HepG2 (cell line): ENCODE measurements around the gene ZER1. TPM values are rescaled to one million over a fixed set of nuclear protein-coding genes. Genes with fewer than 3 reads are reported as not detected.

Experiments used
- ATAC-seq: fragments of 200-7000 bp; cut with Tn5 transposase; 3 replicates; pipeline ENCODE4 v1.9.1; 2020; ENCODE audit warnings: mild to moderate bottlenecking, moderate library complexity
- BruUV-seq: library from RNA; stranded (reverse); fragments of 400-500 nt; replicated peaks from 2 replicates; lab custom pipeline; 2021; lab: Mats Ljungman, UMichigan
- CTCF ChIA-PET: fragments of 300-600 bp; formaldehyde crosslinking; extraction: SDS; loops from one replicate; lab custom pipeline; 2021; ENCODE audit warnings: low total read pairs, inconsistent platforms, low intra/inter-chr PET ratio; lab: Yijun Ruan, JAX
- POLR2A ChIA-PET: fragments of 350-600 bp; sonication (Branson Sonifier 250); formaldehyde crosslinking; loops from one replicate; lab custom pipeline; 2020; ENCODE audit warnings: antibody characterized with exemption, inconsistent platforms; lab: Yijun Ruan, JAX
- DNase-seq: peaks from one replicate; pipeline ENCODE4 v3.0.0-alpha.2; 2015; ENCODE audit warnings: low spot score
- FAIRE-seq: peaks from 3 replicates; lab custom pipeline; 2011; peaks lifted over from hg19 to GRCh38; lab: Jason Lieb, UNC
- H2AFZ ChIP-seq: one replicate; pipeline ENCODE4 v1.6.1; 2011; ENCODE audit warnings: low read length, inconsistent platforms
- H3K27ac ChIP-seq: fragments of 300-600 bp; 3 replicates; pipeline ENCODE4 v1.8.0; 2011; ENCODE audit warnings: mixed run types, mild to moderate bottlenecking, mixed read lengths, low read length, inconsistent platforms; ENCODE audit not compliant: insufficient read depth; ENCODE audit errors: extremely low read length
- H3K27me3 ChIP-seq, 2 experiments: fragments of 200-600 bp in 1 of 2; 2 replicates in 1 of 2; 3 replicates in 1 of 2; pipeline versions ENCODE4 v1.6.0 to v1.8.0; 2011; ENCODE audit warnings: low read length in 2 of 2, mild to moderate bottlenecking in 2 of 2, moderate library complexity in 2 of 2, inconsistent platforms in 1 of 2; ENCODE audit not compliant: insufficient read depth in 2 of 2, control insufficient read depth in 1 of 2
- H3K36me3 ChIP-seq, 2 experiments: fragments of 200-600 bp in 1 of 2; replicated peaks in 1 of 2; 2 replicates in 1 of 2; 3 replicates in 1 of 2; pipeline versions ENCODE4 v1.5.1 to v1.8.0; 2011; ENCODE audit warnings: low read length in 2 of 2, inconsistent platforms in 1 of 2; ENCODE audit not compliant: insufficient read depth in 2 of 2, control insufficient read depth in 1 of 2
- H3K4me1 ChIP-seq: 2 replicates; pipeline ENCODE4 v1.5.1; 2012; ENCODE audit warnings: low read length, inconsistent platforms; ENCODE audit not compliant: insufficient read depth
- H3K4me2 ChIP-seq: 2 replicates; pipeline ENCODE4 v1.6.0; 2011; ENCODE audit warnings: low read depth, low read length, inconsistent platforms
- H3K4me3 ChIP-seq, 3 experiments: fragments of 200-600 bp in 1 of 3; sonication (generic), shearing (Covaris generic) in 1 of 3; replicated peaks in 1 of 3; 2 replicates each; pipeline ENCODE4 v1.5.1; 2011 to 2016; ENCODE audit warnings: low read length in 3 of 3, inconsistent platforms in 2 of 3, low read depth in 2 of 3, mild to moderate bottlenecking in 2 of 3, control low read depth in 1 of 3, mixed read lengths in 1 of 3; ENCODE audit not compliant: insufficient read depth in 1 of 3
- H3K79me2 ChIP-seq: one replicate; pipeline ENCODE4 v1.6.1; 2011; ENCODE audit warnings: low read length, inconsistent platforms; ENCODE audit not compliant: insufficient read depth
- H3K9ac ChIP-seq: 2 replicates; pipeline ENCODE4 v1.6.0; 2011; ENCODE audit warnings: mild to moderate bottlenecking, low read depth, low read length, inconsistent platforms; ENCODE audit not compliant: insufficient read depth
- H3K9me3 ChIP-seq: 2 replicates; pipeline ENCODE4 v1.5.1; 2012; ENCODE audit warnings: mild to moderate bottlenecking, low read length
- H4K20me1 ChIP-seq: 2 replicates; pipeline ENCODE4 v1.6.0; 2011; ENCODE audit warnings: inconsistent platforms, mild to moderate bottlenecking, low read length, moderate library complexity; ENCODE audit not compliant: insufficient read depth
- ATAD3A ChIP-seq: sonication (generic); formaldehyde crosslinking; IDR thresholded peaks from 2 replicates; pipeline ENCODE4 v1.4.0; 2020; ENCODE audit warnings: missing genetic modification reagents
- BCL6 ChIP-seq: IDR thresholded peaks from 2 replicates; pipeline ENCODE4 v1.6.1; 2016; ENCODE audit warnings: missing genetic modification reagents, missing compliant biosample characterization
- BRCA1 ChIP-seq: sonication (generic); formaldehyde crosslinking; IDR thresholded peaks from 2 replicates; pipeline ENCODE4 v1.4.0; 2020; ENCODE audit warnings: missing genetic modification reagents
- CBX2 ChIP-seq, 2 experiments: fragments of 200-600 bp in 1 of 2; sonication (generic); formaldehyde crosslinking in 1 of 2; IDR thresholded peaks; 2 replicates each; pipeline versions ENCODE4 v1.7.0 to v1.8.1; 2018 to 2022; ENCODE audit warnings: low read depth in 2 of 2, low read length in 1 of 2, mild to moderate bottlenecking in 1 of 2, missing genetic modification reagents in 1 of 2
- KAT7 ChIP-seq: IDR thresholded peaks from 2 replicates; pipeline ENCODE4 v1.6.1; 2018; ENCODE audit warnings: borderline replicate concordance, missing compliant biosample characterization
- KLF6 ChIP-seq: IDR thresholded peaks from 2 replicates; pipeline ENCODE4 v1.8.0; 2016; ENCODE audit warnings: missing biosample characterization, missing genetic modification reagents
- NR2F1 ChIP-seq, 2 experiments: fragments of 450-650 bp in 1 of 2; formaldehyde crosslinking in 1 of 2; IDR thresholded peaks; 2 replicates each; pipeline versions ENCODE4 v1.5.0 to v1.6.1; 2016 to 2020; ENCODE audit warnings: mild to moderate bottlenecking in 1 of 2, missing compliant biosample characterization in 1 of 2, missing genetic modification reagents in 1 of 2, moderate library complexity in 1 of 2
- NRL ChIP-seq: sonication (generic); formaldehyde crosslinking; IDR thresholded peaks from 2 replicates; pipeline ENCODE4 v1.5.0; 2020; ENCODE audit warnings: missing genetic modification reagents, mild to moderate bottlenecking, moderate library complexity, borderline replicate concordance
- PBX3 ChIP-seq: sonication (generic); formaldehyde crosslinking; IDR thresholded peaks from 2 replicates; pipeline ENCODE4 v1.8.1; 2023; ENCODE audit warnings: missing genetic modification reagents, inconsistent platforms, borderline replicate concordance
- POLR2AphosphoS5 ChIP-seq: IDR thresholded peaks from 2 replicates; pipeline ENCODE4 v1.6.1; 2012; ENCODE audit warnings: low read depth, low read length
- RARG ChIP-seq: sonication (generic); formaldehyde crosslinking; IDR thresholded peaks from 2 replicates; pipeline ENCODE4 v1.4.0; 2020; ENCODE audit warnings: low read depth, mild to moderate bottlenecking, missing genetic modification reagents
- SALL1 ChIP-seq: sonication (generic); formaldehyde crosslinking; IDR thresholded peaks from 2 replicates; pipeline ENCODE4 v1.8.0; 2022; ENCODE audit warnings: mild to moderate bottlenecking, missing genetic modification reagents
- XRCC5 ChIP-seq: fragments of 200-400 bp; formaldehyde crosslinking; optimal IDR thresholded peaks from 2 replicates; pipeline ENCODE3; 2017; ENCODE audit warnings: mild to moderate bottlenecking, low read length
- ZBTB42 ChIP-seq: sonication (generic); formaldehyde crosslinking; IDR thresholded peaks from 2 replicates; pipeline ENCODE4 v1.5.0; 2020; ENCODE audit warnings: mild to moderate bottlenecking, missing genetic modification reagents
- ZBTB7A ChIP-seq: sonication (generic); formaldehyde crosslinking; IDR thresholded peaks from 2 replicates; pipeline ENCODE4 v1.8.0; 2022; ENCODE audit warnings: mild to moderate bottlenecking, missing genetic modification reagents
- ZFP36 ChIP-seq: fragments of 150-350 bp; IDR thresholded peaks from 2 replicates; pipeline ENCODE4 v1.6.1; 2018; ENCODE audit warnings: borderline replicate concordance, low read length, low read depth; ENCODE audit not compliant: partially characterized antibody
- ZNF276 ChIP-seq: sonication (generic); formaldehyde crosslinking; IDR thresholded peaks from 2 replicates; pipeline ENCODE4 v1.4.0; 2020; ENCODE audit warnings: mild to moderate bottlenecking, low read depth, missing genetic modification reagents
- ZNF414 ChIP-seq: sonication (generic); formaldehyde crosslinking; IDR thresholded peaks from 2 replicates; pipeline ENCODE4 v1.5.0; 2020; ENCODE audit warnings: missing genetic modification reagents
- ZNF703 ChIP-seq: sonication (generic); formaldehyde crosslinking; IDR thresholded peaks from 2 replicates; pipeline ENCODE4 v1.5.1; 2020; ENCODE audit warnings: missing genetic modification reagents, mild to moderate bottlenecking, moderate library complexity, borderline replicate concordance
- WGBS: methylation state at CpG from one replicate; pipeline ENCODE4 v1.1.6; 2017; ENCODE audit warnings: low lambda C conversion rate; 5-methylcytosine and 5-hydroxymethylcytosine counted together
- in situ Hi-C: cut with HindIII; loops from 2 replicates; pipeline ENCODE4 v1.10.0; 2017; ENCODE audit warnings: low pct_unique_long_range_greater_than_20kb; ENCODE audit not compliant: extremely low pct_ligation_motif_present
- intact Hi-C: fragments of 100-400 bp; cut with micrococcal nuclease; formaldehyde crosslinking; loops from one replicate; pipeline ENCODE4 v1.10.0; 2022; ENCODE audit not compliant: unreplicated experiment
- polyA plus RNA-seq, 8 experiments: library from polyadenylated mRNA; depleted of rRNA in 3 of 8; stranded (reverse) in 7 of 8; unstranded in 1 of 8; fragments of >200 nt; fragmentation: Illumina TruSeq in 4 of 8; extraction: Trizol in 4 of 8; gene quantifications; 2 replicates each; pipeline versions ENCODE4 v1.2.1 to v1.2.3, GENCODE V29; 2011 to 2016; ENCODE audit warnings: low read depth in 4 of 8, missing spikeins in 1 of 8, mixed read lengths in 1 of 8; ENCODE audit not compliant: insufficient read depth in 1 of 8
- total RNA-seq, 5 experiments: library from RNA; depleted of rRNA; stranded (reverse); fragments of >200 nt; fragmentation: Illumina TruSeq; extraction: Trizol; gene quantifications; 2 replicates each; pipeline ENCODE4 v1.2.3, GENCODE V29; 2016; ENCODE audit warnings: low read depth in 1 of 5
- TF ChIP-seq, protein P1 (sequence below): sonication (generic); formaldehyde crosslinking; IDR thresholded peaks from 2 replicates; pipeline ENCODE4 v1.4.0; 2020; ENCODE audit warnings: missing genetic modification reagents

ZER1 gene
- total and polyA plus RNA-seq, 2 of the 13 experiments (the other 11 are each of a cell fraction or from before 2014, with no cell fraction given), result 7.7 to 40.0 TPM

DNA sequence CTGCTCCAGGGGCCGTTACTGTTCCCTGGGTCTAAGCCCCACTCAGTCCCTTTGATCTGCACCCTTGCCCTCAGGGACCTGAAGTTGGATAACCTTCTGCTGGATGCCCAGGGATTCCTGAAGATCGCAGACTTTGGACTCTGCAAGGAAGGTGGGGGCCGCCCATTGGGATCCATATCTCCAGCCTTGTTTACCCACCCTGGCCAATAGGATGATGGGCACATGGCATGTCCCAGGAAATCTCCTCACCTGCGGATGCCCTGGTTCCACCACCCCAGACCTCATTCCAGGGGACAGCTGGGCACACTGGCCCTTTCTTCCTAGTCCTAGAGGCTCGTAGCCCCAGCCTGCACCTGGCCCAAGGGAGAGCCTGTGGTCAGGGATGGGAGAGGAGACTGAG lies 53.3 kb downstream of the ZER1 start:
- H3K4me2 ChIP-seq, result no peak overlapping the region
- H3K79me2 ChIP-seq, result peaks cover 2% of the 10 kb centered on the region
- H4K20me1 ChIP-seq, result no peaks in the 10 kb centered on the region
- H3K36me3 ChIP-seq, result peaks cover 4 to 19% of the 10 kb centered on the region in 2 experiments; a peak in 3 of 5 replicates
- no peaks in the 10 kb centered on the region for H3K9me3 ChIP-seq
- intact Hi-C loops (no loop called here), in situ Hi-C loops (no loop called here)
- no peak overlapping the region for H2AFZ ChIP-seq
- ATAC-seq, result peak; percentile 38
- POLR2A ChIA-PET, result interaction anchor here (0.6 kb wide), 1 partner anchor 23 kb away, joined by 3 read pairs; no protein-coding TSS in a partner anchor
- 58% methylated on average over 3 of the region's 5 CpGs for WGBS
- H3K4me1 ChIP-seq, result peaks cover 20% of the 10 kb centered on the region
- peak; percentile 46 for DNase-seq
- CTCF ChIA-PET, result no interaction called here
- H3K27me3 ChIP-seq, result no peaks in the 10 kb centered on the region
- H3K4me3 ChIP-seq, result no peak overlapping the region
- no peak overlapping the region for H3K27ac ChIP-seq
- no peak for FAIRE-seq
- no TSS peak for BruUV-seq
- no peak overlapping the region for H3K9ac ChIP-seq
- no peak for TF ChIP-seq ZNF276 (CRISPR knock-in tag)
- no peak for TF ChIP-seq POLR2AphosphoS5
- TF ChIP-seq RARG (CRISPR knock-in tag), result no peak
- no peak for TF ChIP-seq NRL (CRISPR knock-in tag)
- TF ChIP-seq ZNF703 (CRISPR knock-in tag), result no peak
- no peak for TF ChIP-seq ATAD3A (CRISPR knock-in tag)
- no peak for TF ChIP-seq ZBTB7A
- TF ChIP-seq KLF6 (CRISPR knock-in tag), result no peak
- TF ChIP-seq NR2F1 (CRISPR knock-in tag; IDR thresholded peaks at IDR 0.05), result 0 out of 4 replicates have a peak, but pooled peaks of 1 of the 2 experiments have one; percentile 7
- TF ChIP-seq, protein P1, sequence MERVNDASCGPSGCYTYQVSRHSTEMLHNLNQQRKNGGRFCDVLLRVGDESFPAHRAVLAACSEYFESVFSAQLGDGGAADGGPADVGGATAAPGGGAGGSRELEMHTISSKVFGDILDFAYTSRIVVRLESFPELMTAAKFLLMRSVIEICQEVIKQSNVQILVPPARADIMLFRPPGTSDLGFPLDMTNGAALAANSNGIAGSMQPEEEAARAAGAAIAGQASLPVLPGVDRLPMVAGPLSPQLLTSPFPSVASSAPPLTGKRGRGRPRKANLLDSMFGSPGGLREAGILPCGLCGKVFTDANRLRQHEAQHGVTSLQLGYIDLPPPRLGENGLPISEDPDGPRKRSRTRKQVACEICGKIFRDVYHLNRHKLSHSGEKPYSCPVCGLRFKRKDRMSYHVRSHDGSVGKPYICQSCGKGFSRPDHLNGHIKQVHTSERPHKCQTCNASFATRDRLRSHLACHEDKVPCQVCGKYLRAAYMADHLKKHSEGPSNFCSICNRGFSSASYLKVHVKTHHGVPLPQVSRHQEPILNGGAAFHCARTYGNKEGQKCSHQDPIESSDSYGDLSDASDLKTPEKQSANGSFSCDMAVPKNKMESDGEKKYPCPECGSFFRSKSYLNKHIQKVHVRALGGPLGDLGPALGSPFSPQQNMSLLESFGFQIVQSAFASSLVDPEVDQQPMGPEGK (CRISPR knock-in tag), result peak; percentile 55
- TF ChIP-seq SALL1 (CRISPR knock-in tag), result no peak
- peak; percentile 20 for TF ChIP-seq XRCC5
- TF ChIP-seq ZFP36, result no peak
- TF ChIP-seq BCL6, result peak; percentile 90
- no peak for TF ChIP-seq PBX3
- TF ChIP-seq ZBTB42 (CRISPR knock-in tag), result no peak
- no peak for TF ChIP-seq BRCA1
- TF ChIP-seq ZNF414, result no peak
- TF ChIP-seq KAT7 (CRISPR knock-in tag), result no peak
- no peak for TF ChIP-seq CBX2 (IDR thresholded peaks at IDR 0.05; ENCODE audit: low read depth, low read length)
- TF ChIP-seq CBX2 (CRISPR knock-in tag; IDR thresholded peaks at IDR 0.05; ENCODE audit: low read depth), result no peak
